Fibroblast of the aortic adventitia (primary cell): ENCODE results near the gene TMEM106A. TPM values are rescaled to one million over a fixed set of nuclear protein-coding genes. Genes with fewer than 3 reads are reported as not detected.

Experiments
- DNase-seq: peaks from one replicate; pipeline ENCODE4 v3.0.0-alpha.2; 2010; ENCODE audit warnings: low read depth
- H3K4me3 ChIP-seq: 2 replicates; pipeline ENCODE4 v1.5.1; 2011; ENCODE audit warnings: low read depth, mild to moderate bottlenecking, control low read depth, low read length, moderate library complexity
- total RNA-seq: library from RNA; depleted of rRNA; stranded (reverse); fragments of >200 nt; gene quantifications from 2 replicates; pipeline ENCODE4 v1.2.3, GENCODE V29; 2012; ENCODE audit warnings: low replicate concordance
- TF ChIP-seq, protein P1 (sequence below): IDR thresholded peaks from 2 replicates; pipeline ENCODE4 v1.5.1; 2011; ENCODE audit warnings: mild to moderate bottlenecking, low read length, control low read depth, inconsistent platforms; ENCODE audit not compliant: insufficient read depth

TMEM106A gene
- total RNA-seq, 1 donor = 7.2 TPM

DNA sequence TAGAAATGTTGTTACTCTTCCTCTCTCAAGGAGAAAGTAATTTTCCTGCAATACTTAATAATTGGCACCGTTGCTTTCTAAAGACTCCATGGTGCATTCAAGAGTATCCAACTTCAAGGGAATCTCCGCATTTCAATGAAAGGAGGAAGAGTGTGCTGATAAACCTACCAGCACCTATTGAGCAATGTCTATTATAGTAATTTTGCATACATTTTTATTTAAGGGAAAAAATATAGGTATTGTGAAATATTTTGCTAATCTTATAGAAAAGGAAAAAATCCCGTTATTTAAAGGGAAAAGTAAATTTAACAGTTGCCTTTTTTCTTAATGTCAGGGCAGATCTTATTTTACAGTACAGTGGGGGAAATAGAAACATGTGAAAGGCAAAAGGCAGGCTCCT, 1.1 kb upstream of the TMEM106A start:
- H3K4me3 ChIP-seq = no peak overlapping the region
- DNase-seq = no peak
- TF ChIP-seq, protein P1, sequence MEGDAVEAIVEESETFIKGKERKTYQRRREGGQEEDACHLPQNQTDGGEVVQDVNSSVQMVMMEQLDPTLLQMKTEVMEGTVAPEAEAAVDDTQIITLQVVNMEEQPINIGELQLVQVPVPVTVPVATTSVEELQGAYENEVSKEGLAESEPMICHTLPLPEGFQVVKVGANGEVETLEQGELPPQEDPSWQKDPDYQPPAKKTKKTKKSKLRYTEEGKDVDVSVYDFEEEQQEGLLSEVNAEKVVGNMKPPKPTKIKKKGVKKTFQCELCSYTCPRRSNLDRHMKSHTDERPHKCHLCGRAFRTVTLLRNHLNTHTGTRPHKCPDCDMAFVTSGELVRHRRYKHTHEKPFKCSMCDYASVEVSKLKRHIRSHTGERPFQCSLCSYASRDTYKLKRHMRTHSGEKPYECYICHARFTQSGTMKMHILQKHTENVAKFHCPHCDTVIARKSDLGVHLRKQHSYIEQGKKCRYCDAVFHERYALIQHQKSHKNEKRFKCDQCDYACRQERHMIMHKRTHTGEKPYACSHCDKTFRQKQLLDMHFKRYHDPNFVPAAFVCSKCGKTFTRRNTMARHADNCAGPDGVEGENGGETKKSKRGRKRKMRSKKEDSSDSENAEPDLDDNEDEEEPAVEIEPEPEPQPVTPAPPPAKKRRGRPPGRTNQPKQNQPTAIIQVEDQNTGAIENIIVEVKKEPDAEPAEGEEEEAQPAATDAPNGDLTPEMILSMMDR = no peak

DNA sequence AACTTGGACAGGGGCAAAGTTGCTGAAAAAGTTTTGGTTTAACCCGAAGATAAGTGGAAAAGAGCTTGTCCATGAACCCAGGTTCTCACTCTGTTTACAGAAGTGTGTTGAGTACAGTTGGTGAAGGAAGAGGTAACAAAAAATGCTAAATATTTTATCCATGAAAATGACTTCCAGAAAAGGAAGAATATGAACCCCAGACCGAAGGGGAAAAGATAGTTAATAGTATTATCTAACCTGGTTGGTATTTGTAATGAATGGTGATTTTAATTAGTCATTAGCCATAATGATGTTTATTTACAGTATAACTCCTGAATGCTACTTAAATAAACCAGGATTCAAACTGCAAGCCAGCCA, 574 bp upstream of the TMEM106A start:
- peak overlapping the region; percentile 68 for H3K4me3 ChIP-seq
- TF ChIP-seq, protein P1 = no peak
- peak; percentile 11 for DNase-seq

DNA sequence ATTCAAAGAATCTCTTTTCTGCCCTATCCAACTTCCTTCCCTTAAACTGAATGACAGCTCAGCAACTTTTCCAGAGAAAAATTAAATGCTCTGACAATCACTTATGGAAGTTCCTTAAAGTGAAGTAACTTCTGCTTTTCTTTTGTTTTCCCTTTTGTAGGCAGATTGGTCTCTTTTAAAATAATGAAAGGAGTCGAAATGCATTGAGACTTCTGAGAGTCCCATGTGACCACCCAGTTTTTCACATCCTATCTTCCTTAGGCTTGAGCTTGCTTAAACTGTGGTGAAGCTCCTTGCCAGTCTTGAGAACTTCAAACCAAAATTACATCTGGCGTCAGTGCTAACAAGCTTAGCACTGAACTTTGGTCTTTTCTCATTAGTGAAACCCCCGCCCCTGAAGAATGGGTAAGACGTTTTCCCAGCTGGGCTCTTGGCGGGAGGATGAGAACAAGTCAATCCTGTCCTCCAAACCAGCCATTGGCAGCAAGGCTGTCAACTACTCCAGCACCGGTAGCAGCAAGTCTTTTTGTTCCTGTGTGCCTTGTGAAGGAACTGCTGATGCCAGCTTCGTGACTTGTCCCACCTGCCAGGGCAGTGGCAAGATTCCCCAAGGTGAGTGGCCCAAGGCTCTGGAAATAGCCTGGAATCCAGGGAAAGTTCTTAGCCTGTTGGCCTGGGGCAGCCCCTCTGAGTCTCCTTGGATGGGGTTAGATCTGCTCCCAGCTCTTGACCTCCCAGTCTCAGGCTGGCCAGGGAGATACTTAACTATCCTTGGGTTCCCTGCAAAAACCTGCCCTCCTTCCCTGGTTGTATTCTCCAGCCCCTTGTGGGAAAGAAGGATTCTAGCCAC, 1.2 kb downstream of the TMEM106A start:
- H3K4me3 ChIP-seq = peak overlapping the region; percentile 68
- TF ChIP-seq, protein P1 = no peak
- DNase-seq = peak; percentile 4

DNA sequence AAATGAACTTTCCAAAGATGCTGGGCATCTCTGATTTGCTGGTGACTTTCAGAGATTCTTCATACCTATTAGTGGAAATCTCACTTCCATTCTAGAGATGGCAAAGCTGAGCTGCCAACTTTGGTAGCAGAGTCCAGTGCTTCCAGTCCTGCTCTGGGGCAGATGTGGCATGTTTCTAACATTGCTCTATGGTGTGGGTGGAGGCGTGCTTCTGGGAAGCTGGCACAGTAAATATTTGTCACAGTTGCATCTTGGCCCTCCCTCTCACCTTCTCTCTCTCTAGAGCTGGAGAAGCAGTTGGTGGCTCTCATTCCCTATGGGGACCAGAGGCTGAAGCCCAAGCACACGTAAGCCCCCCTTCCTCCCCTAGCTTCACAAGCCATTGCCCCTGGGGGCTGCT, 1.9 kb downstream of the TMEM106A start:
- no peak for DNase-seq
- H3K4me3 ChIP-seq = no peak overlapping the region
- TF ChIP-seq, protein P1 = no peak

DNA sequence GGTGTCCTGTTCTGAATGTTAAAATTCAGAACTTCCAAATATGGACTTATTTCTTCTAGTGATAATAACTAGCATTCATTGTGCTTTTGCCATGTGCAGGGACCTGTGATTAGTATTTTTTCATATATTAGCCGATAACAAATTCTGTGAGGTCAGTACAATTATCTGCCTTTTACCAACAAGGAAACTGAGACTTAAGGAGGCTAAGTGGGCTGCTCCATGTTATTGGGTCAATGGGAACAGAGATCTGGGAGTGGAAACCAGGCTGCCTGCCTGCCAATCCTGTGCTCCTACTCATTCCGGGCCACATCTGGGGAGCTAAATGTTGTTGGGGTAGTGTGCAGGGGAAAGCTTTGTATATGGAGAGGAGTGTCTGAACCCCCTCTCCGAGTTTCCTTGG, 3.7 kb downstream of the TMEM106A start:
- DNase-seq = no peak
- TF ChIP-seq, protein P1 = no peak
- H3K4me3 ChIP-seq = no peak overlapping the region

DNA sequence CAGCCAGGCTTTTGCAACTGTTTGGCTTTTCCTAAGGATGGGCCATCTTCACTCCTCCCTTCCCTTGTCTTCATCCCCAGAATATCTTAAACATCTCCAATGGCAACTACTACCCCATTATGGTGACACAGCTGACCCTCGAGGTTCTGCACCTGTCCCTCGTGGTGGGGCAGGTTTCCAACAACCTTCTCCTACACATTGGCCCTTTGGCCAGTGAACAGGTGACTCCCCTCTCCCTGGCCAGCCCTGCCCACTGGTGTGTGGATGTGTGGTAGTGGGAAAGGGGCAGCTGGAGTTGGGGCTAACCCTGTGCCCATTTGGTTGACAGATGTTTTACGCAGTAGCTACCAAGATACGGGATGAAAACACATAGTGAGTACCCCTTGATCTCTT, 4.7 kb downstream of the TMEM106A start:
- H3K4me3 ChIP-seq = no peak overlapping the region
- DNase-seq = no peak

More for the DNA sequence above, 4.7 kb downstream of the TMEM106A start:
- TF ChIP-seq, protein P1 = no peak
